Stomach smooth muscle (tissue), 2 donors: ENCODE measurements around the gene C1QTNF6.

Experiments used
- H3K27ac ChIP-seq: one replicate; pipeline ENCODE4 v1.7.0; 2013; ENCODE audit warnings: mild to moderate bottlenecking, low read length, inconsistent platforms
- H3K27me3 ChIP-seq, 2 donors: one replicate each; pipeline ENCODE4 v1.7.0; 2013; ENCODE audit warnings: low read length in 2 of 2; ENCODE audit not compliant: insufficient read depth in 2 of 2, control insufficient read depth in 1 of 2
- H3K36me3 ChIP-seq, 2 donors: one replicate each; pipeline ENCODE4 v1.7.0; 2013; ENCODE audit warnings: low read length in 2 of 2; ENCODE audit not compliant: control insufficient read depth in 2 of 2, insufficient read depth in 2 of 2
- H3K4me1 ChIP-seq: one replicate; pipeline ENCODE4 v1.7.0; 2013; ENCODE audit warnings: low read length; ENCODE audit not compliant: control insufficient read depth, insufficient read depth
- H3K4me3 ChIP-seq, 2 donors: one replicate each; pipeline ENCODE4 v1.7.0; 2013; ENCODE audit warnings: low read length in 2 of 2
- H3K9ac ChIP-seq, 2 donors: one replicate each; pipeline ENCODE4 v1.7.0; 2013; ENCODE audit warnings: low read length in 2 of 2, mild to moderate bottlenecking in 1 of 2
- H3K9me3 ChIP-seq, 2 donors: one replicate each; pipeline ENCODE4 v1.7.0; 2013; ENCODE audit warnings: low read length in 2 of 2; ENCODE audit not compliant: control insufficient read depth in 2 of 2
- donor health status: healthy.
- donor health status: Pancreatic carcinoma.

Gene C1QTNF6

DNA sequence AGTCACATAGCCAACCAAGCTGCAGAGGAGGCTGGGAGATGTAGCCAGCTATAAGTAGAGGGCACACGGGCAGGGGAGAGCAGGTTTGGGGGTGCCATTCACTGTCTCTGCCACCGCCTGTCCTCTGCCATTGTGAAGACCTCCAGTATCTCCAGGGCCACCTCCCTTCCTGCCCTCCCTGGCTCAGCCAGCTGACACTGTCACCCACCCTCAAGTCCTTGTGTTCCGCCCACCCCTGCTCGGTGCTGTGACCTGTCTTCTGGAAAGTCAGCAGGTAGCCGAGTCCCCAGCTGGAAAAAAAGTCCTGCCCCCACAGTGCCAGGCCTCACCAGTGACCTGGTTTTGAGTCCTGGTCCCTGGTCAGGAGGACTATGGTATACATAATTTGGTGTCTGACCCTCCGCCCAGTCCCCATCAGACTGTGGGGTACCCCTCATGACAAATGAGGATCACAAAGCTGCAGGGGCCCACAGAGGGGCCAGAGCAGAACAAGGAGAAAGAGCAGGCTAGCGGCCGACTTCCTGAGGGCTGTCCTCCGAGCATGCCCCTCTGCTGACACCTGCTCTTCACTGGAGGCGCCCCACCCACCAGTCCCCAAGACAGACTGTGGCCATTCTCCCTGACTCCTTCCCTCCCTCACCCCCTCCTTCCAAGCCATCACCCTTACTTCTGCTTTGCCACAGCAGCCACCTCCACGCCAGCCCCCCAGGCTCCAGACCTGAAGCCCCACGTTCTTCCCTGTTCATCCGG is 31.2 kb downstream of the C1QTNF6 start:
- peaks cover under 1 to 9% of the 10 kb centered on the region in 2 donors for H3K9me3 ChIP-seq
- H3K27me3 ChIP-seq = peaks cover 0 to 9% of the 10 kb centered on the region in 2 donors
- H3K27ac ChIP-seq = no peak overlapping the region
- no peak overlapping the region for H3K4me3 ChIP-seq
- H3K36me3 ChIP-seq = no peaks in the 10 kb centered on the region
- no peaks in the 10 kb centered on the region for H3K4me1 ChIP-seq
- H3K9ac ChIP-seq = no peak overlapping the region

DNA sequence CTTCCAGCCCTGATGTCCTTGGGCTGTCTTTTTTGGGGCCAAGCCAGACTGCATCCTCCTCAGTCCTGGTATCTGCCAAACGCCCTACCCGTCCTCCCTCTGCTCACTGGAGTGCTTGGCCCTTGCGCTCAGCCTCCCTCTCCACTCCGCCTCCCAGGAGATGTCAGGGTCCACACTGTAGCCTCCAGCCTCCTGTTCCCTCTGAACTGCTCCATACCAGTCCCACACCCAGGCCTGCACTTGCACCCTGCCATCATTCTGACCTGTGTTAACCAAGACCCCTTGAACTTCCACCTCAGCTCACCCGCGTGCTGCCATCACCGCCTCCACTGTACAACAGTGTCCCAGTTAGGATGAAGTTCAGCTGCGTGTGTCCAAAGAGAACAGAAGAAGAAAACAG is 32.1 kb downstream of the C1QTNF6 start:
- Histone ChIP-seq H3K36me3 (no peaks in the 10 kb centered on the region), H3K9ac (no peak overlapping the region), H3K9me3 (peaks cover 2% of the 10 kb centered on the region in 2 donors)

DNA sequence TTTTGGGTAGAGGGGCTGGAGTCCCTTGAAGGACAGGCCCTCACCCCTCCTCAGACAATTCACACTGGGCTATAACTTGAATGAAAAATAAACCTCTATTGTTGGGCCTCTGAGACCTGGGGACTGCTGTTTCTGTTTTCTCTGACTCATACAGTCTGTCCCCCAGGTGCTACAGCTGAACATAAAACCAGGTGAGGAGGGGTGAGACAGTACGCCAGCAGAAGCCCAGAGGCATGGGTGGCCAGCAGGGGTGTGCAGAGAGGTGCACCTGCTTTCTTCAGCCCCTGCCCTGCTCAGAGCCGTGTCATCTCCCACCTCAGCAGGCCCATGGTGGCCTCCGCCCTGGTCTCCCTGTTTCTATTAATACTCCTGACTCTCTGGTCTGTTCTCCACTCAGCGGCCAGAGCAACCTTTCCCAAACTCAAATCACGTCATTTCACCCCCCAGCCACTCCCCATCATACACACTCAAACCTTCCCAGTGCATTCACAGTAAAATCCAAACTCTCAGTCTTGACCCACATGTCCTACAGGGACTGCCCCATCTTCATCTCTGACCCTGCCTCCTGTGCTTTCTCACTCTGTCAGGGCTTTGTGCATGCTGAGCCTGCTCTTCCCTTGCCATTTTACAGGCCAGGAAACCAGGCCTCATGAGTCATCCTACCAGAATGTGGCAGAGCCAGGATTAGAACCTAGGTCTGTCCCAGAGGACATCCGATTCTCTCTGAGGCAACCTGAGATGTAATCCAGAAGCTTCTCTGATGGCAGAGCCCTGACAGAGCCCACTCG is 32.9 kb downstream of the C1QTNF6 start:
- Histone ChIP-seq H3K9me3 (peaks cover 2% of the 10 kb centered on the region in 2 donors), H3K27me3 (peaks cover 0 to 6% of the 10 kb centered on the region in 2 donors), H3K4me1 (no peaks in the 10 kb centered on the region), H3K36me3 (no peaks in the 10 kb centered on the region), H3K9ac (no peak overlapping the region), H3K4me3 (no peak overlapping the region), H3K27ac (no peak overlapping the region)

More for the DNA sequence above, 32.1 kb downstream of the C1QTNF6 start:
- Histone ChIP-seq H3K4me1 (no peaks in the 10 kb centered on the region), H3K4me3 (no peak overlapping the region), H3K27me3 (peaks cover 0 to 6% of the 10 kb centered on the region in 2 donors), H3K27ac (no peak overlapping the region)

DNA sequence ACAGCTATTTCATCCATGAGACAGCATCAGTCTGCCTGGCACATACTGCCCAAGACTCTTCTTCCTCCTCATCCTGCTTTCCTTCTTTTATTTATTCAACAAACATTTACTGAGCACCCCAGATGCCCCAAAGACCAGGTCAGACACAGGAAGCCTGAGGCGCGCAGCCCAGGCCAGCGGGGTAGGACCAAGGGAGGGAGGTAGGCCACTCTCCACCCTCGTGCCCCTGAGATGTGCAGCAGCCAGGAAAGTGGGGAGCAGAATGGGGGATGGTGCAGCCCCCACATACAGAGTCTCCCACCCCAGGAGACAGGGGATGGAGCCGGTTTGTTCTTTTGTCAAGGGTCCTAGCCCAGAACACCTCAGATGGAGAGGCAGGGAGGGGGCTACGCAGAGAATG is 34.1 kb downstream of the C1QTNF6 start:
- no peaks in the 10 kb centered on the region for H3K36me3 ChIP-seq
- H3K4me3 ChIP-seq = no peak overlapping the region
- peaks cover 0 to 6% of the 10 kb centered on the region in 2 donors for H3K27me3 ChIP-seq
- no peaks in the 10 kb centered on the region for H3K4me1 ChIP-seq
- no peak overlapping the region for H3K9ac ChIP-seq
- peaks cover 2% of the 10 kb centered on the region in 2 donors for H3K9me3 ChIP-seq
- H3K27ac ChIP-seq = no peak overlapping the region

DNA sequence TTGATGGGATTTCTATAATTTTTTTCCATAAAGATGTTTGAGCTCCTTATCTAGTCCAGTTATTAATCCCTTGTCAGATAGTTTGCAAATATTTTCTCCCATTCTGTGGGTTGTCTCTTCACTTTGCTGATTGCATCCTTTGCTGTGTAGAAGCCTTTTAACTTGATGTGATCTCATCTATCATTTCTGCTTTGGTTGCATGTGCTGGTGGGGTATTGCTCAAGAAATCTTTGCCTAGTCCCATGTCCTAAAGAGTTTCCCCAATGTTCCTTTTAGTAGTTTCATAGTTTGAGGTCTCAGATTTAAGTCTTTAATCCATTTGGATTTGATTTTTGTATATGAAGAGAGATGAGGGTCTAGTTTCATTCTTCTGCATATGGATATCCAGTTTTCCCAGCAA is 36.6 kb downstream of the C1QTNF6 start:
- H3K27ac ChIP-seq = no peak overlapping the region
- no peaks in the 10 kb centered on the region for H3K4me1 ChIP-seq
- H3K4me3 ChIP-seq = no peak overlapping the region
- no peak overlapping the region for H3K9ac ChIP-seq
- peaks cover 2% of the 10 kb centered on the region in 2 donors for H3K9me3 ChIP-seq
- H3K27me3 ChIP-seq = peaks cover 0 to 3% of the 10 kb centered on the region in 2 donors
- no peaks in the 10 kb centered on the region for H3K36me3 ChIP-seq

GRCh38 chr22:37150701-37151100 is 37.3 kb downstream of the C1QTNF6 start:
- H3K4me3 ChIP-seq = no peak overlapping the region
- H3K9me3 ChIP-seq = peaks cover 2% of the 10 kb centered on the region in 2 donors
- no peak overlapping the region for H3K27ac ChIP-seq
- peaks cover 0 to 6% of the 10 kb centered on the region in 2 donors for H3K27me3 ChIP-seq
- H3K9ac ChIP-seq = no peak overlapping the region
- H3K4me1 ChIP-seq = no peaks in the 10 kb centered on the region
- H3K36me3 ChIP-seq = no peaks in the 10 kb centered on the region

DNA sequence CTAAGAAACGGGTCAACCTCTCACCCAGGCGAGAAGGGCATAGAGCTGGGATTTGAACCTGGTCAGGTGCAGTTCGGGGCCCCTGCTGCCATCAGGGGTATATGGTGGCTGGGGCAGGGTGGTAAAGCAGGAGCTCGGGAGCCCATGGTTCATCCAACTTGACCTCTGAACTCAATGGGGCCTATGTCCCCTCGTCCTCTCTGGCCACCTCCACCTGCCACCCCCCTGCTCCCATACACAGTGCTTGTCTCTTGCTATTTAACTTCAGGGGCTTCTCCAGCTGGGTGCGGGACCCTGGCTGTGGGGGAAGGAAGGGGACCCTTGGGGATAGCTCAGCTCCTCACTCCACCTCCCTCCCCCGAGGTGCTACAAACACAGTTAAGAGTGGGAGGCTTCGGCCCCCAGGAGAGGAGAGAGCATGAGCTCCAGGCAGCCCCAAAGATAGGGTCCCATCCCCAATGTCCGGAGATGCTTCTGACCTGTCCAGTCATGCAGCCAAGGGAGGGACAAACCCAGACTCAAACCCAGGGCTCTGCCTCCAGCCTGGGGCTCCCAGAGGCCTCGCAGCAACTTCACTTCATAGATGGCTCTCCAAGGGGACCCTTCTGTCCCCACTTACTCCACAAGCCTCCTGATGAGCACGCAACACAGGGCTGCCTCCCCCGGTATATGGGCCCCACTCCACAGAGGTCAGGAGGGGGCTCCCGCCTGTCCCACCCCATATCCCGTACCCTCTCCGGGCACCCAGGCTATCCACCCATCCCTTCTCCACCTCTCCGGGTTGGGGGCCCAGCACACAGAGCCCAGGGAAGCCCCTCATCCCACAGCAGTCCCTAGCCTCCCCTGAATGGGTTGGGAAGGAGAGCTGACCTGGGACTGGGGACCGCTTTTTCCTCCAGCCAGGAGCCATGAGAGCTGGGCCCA is 39.0 kb downstream of the C1QTNF6 start:
- peaks cover 0 to 2% of the 10 kb centered on the region in 2 donors for H3K9me3 ChIP-seq

GRCh38 chr22:37148031-37148651 is 39.9 kb downstream of the C1QTNF6 start:
- Histone ChIP-seq H3K9me3 (peaks cover 0 to 2% of the 10 kb centered on the region in 2 donors), H3K9ac (no peak overlapping the region), H3K27me3 (peaks cover 0 to 14% of the 10 kb centered on the region in 2 donors), H3K4me3 (no peak overlapping the region), H3K4me1 (no peaks in the 10 kb centered on the region), H3K27ac (no peak overlapping the region), H3K36me3 (no peaks in the 10 kb centered on the region)

More for the DNA sequence above, 39.0 kb downstream of the C1QTNF6 start:
- no peak overlapping the region for H3K27ac ChIP-seq
- no peak overlapping the region for H3K4me3 ChIP-seq
- H3K4me1 ChIP-seq = no peaks in the 10 kb centered on the region
- no peaks in the 10 kb centered on the region for H3K36me3 ChIP-seq
- H3K9ac ChIP-seq = no peak overlapping the region
- peaks cover 0 to 10% of the 10 kb centered on the region in 2 donors for H3K27me3 ChIP-seq

- Histone ChIP-seq H3K27ac (no peak overlapping the region), H3K4me1 (no peaks in the 10 kb centered on the region), H3K9ac (no peak overlapping the region), H3K4me3 (no peak overlapping the region), H3K36me3 (no peaks in the 10 kb centered on the region), H3K9me3 (peaks cover 0 to 2% of the 10 kb centered on the region in 2 donors), H3K27me3 (peaks cover 0 to 14% of the 10 kb centered on the region in 2 donors)
Measured at GRCh38 chr22:37147186-37147990, 40.7 kb downstream of the C1QTNF6 start.
